WTC11 (cell line): ENCODE data around the gene NFATC1. TPM values are rescaled to one million over a fixed set of nuclear protein-coding genes. Genes with fewer than 3 reads are reported as not detected.

Experiments used
- ATAC-seq: fragments of 200-7000 bp; cut with Tn5 transposase; 2 replicates; pipeline ENCODE4 v1.10.0; 2021; ENCODE audit warnings: mild to moderate bottlenecking, moderate library complexity
- CTCF ChIA-PET: fragments of 300-600 bp; sonication (Branson Sonifier 250); formaldehyde crosslinking; loops from one replicate; lab custom pipeline; 2021; ENCODE audit warnings: antibody characterized with exemption; lab: Charles Lee
- POLR2A ChIA-PET: fragments of 350-600 bp; sonication (Branson Sonifier 250); formaldehyde crosslinking; loops from one replicate; lab custom pipeline; 2021; ENCODE audit warnings: antibody characterized with exemption; lab: Charles Lee
- DNase-seq: peaks from one replicate; pipeline ENCODE4 v3.0.0; 2021; ENCODE audit warnings: low spot score
- H3K27ac Mint-ChIP-seq: 2 replicates; pipeline ENCODE4 v1.8.0; 2021; ENCODE audit warnings: mixed read lengths
- H3K27me3 Mint-ChIP-seq: 2 replicates; pipeline ENCODE4 v1.8.0; 2021; ENCODE audit warnings: low read depth, mild to moderate bottlenecking, moderate library complexity, mixed read lengths
- H3K36me3 Mint-ChIP-seq: 2 replicates; pipeline ENCODE4 v1.8.0; 2021; ENCODE audit warnings: mixed read lengths
- H3K4me1 Mint-ChIP-seq: 2 replicates; pipeline ENCODE4 v1.8.0; 2022; ENCODE audit warnings: mixed read lengths
- H3K4me3 Mint-ChIP-seq: 2 replicates; pipeline ENCODE4 v1.8.0; 2021; ENCODE audit warnings: mild to moderate bottlenecking, moderate library complexity, mixed read lengths
- H3K9me3 Mint-ChIP-seq: 2 replicates; pipeline ENCODE4 v1.8.0; 2021; ENCODE audit warnings: mixed read lengths
- ESRRA ChIP-seq: sonication (generic); formaldehyde crosslinking; IDR thresholded peaks from 2 replicates; pipeline ENCODE4 v1.8.1; 2022; ENCODE audit warnings: mild to moderate bottlenecking, missing genetic modification reagents, borderline replicate concordance
- FOXK1 ChIP-seq: sonication (generic); formaldehyde crosslinking; IDR thresholded peaks from 2 replicates; pipeline ENCODE4 v1.8.0; 2022; ENCODE audit warnings: mild to moderate bottlenecking, moderate library complexity, missing genetic modification reagents
- JAZF1 ChIP-seq: fragments of 250-450 bp; sonication (Bioruptor Pico); IDR thresholded peaks from 2 replicates; pipeline ENCODE4 v1.9.0; 2021; ENCODE audit warnings: moderate library complexity, mild to moderate bottlenecking, inconsistent platforms
- RELA ChIP-seq: sonication (generic); formaldehyde crosslinking; IDR thresholded peaks from 2 replicates; pipeline ENCODE4 v1.8.1; 2022; ENCODE audit warnings: missing genetic modification reagents, mild to moderate bottlenecking, borderline replicate concordance
- SMAD3 ChIP-seq: sonication (generic); formaldehyde crosslinking; IDR thresholded peaks from 2 replicates; pipeline ENCODE4 v1.8.0; 2022; ENCODE audit warnings: missing genetic modification reagents, mild to moderate bottlenecking, borderline replicate concordance
- SOX15 ChIP-seq: fragments of 250-450 bp; sonication (Bioruptor Pico); IDR thresholded peaks from 2 replicates; pipeline ENCODE4 v1.9.0; 2021; ENCODE audit warnings: mild to moderate bottlenecking
- SP1 ChIP-seq: sonication (generic); formaldehyde crosslinking; conservative IDR thresholded peaks from 2 replicates; pipeline ENCODE4 v1.8.1; 2022; ENCODE audit warnings: missing genetic modification reagents
- TEAD4 ChIP-seq: sonication (generic); formaldehyde crosslinking; IDR thresholded peaks from 2 replicates; pipeline ENCODE4 v1.8.0; 2022; ENCODE audit warnings: mild to moderate bottlenecking, missing genetic modification reagents
- TP53 ChIP-seq: sonication (generic); formaldehyde crosslinking; IDR thresholded peaks from 2 replicates; pipeline ENCODE4 v1.8.1; 2023; ENCODE audit warnings: mild to moderate bottlenecking, missing genetic modification reagents
- ZBTB21 ChIP-seq: sonication (generic); formaldehyde crosslinking; IDR thresholded peaks from 2 replicates; pipeline ENCODE4 v1.8.1; 2023; ENCODE audit warnings: mild to moderate bottlenecking, missing genetic modification reagents, borderline replicate concordance
- ZNF263 ChIP-seq: sonication (generic); formaldehyde crosslinking; IDR thresholded peaks from 2 replicates; pipeline ENCODE4 v1.8.1; 2022; ENCODE audit warnings: low read depth, mild to moderate bottlenecking, moderate library complexity, missing genetic modification reagents
- ZNF416 ChIP-seq: fragments of 250-450 bp; sonication (Bioruptor Pico); IDR thresholded peaks from 2 replicates; pipeline ENCODE4 v1.9.0; 2021; ENCODE audit warnings: mild to moderate bottlenecking, inconsistent platforms
- ZNF423 ChIP-seq: fragments of 250-450 bp; sonication (Bioruptor Pico); IDR thresholded peaks from 2 replicates; pipeline ENCODE4 v2.1.2; 2022; ENCODE audit warnings: mild to moderate bottlenecking, moderate library complexity
- ZNF671 ChIP-seq: fragments of 250-450 bp; sonication (Bioruptor Pico); IDR thresholded peaks from 2 replicates; pipeline ENCODE4 v1.8.0; 2021; ENCODE audit warnings: mild to moderate bottlenecking
- total RNA-seq: library from RNA; stranded (reverse); gene quantifications from 3 replicates; pipeline ENCODE4 v1.2.3, GENCODE V29; 2021
- TF ChIP-seq, protein P1 (sequence below): sonication (generic); formaldehyde crosslinking; IDR thresholded peaks from 2 replicates; pipeline ENCODE4 v1.8.1; 2022; ENCODE audit warnings: mild to moderate bottlenecking, moderate library complexity, missing genetic modification reagents
- TF ChIP-seq, protein P2 (sequence below): sonication (generic); formaldehyde crosslinking; IDR thresholded peaks from 2 replicates; pipeline ENCODE4 v1.8.1; 2023; ENCODE audit warnings: mild to moderate bottlenecking, missing genetic modification reagents
- TF ChIP-seq, protein P3 (sequence below): sonication (generic); formaldehyde crosslinking; IDR thresholded peaks from 2 replicates; pipeline ENCODE4 v1.8.0; 2022; ENCODE audit warnings: missing genetic modification reagents
- TF ChIP-seq, protein P4 (sequence below): sonication (generic); formaldehyde crosslinking; IDR thresholded peaks from 2 replicates; pipeline ENCODE4 v1.8.1; 2022; ENCODE audit warnings: low read depth, mild to moderate bottlenecking, moderate library complexity, missing genetic modification reagents, borderline replicate concordance
- TF ChIP-seq, protein P5 (sequence below): sonication (generic); formaldehyde crosslinking; IDR thresholded peaks from 2 replicates; pipeline ENCODE4 v1.8.0; 2023; ENCODE audit warnings: missing genetic modification reagents
- TF ChIP-seq, protein P6 (sequence below): sonication (generic); formaldehyde crosslinking; conservative IDR thresholded peaks from 2 replicates; pipeline ENCODE4 v1.8.1; 2023; ENCODE audit warnings: mild to moderate bottlenecking, low read depth, missing genetic modification reagents, moderate library complexity
- TF ChIP-seq, protein P7 (sequence below): sonication (generic); formaldehyde crosslinking; IDR thresholded peaks from 2 replicates; pipeline ENCODE4 v1.8.0; 2022; ENCODE audit warnings: mild to moderate bottlenecking, missing genetic modification reagents
- TF ChIP-seq, protein P8 (sequence below): sonication (generic); formaldehyde crosslinking; IDR thresholded peaks from 2 replicates; pipeline ENCODE4 v1.8.1; 2022; ENCODE audit warnings: mild to moderate bottlenecking, missing genetic modification reagents, moderate library complexity, borderline replicate concordance

NFATC1 gene
- total RNA-seq, 1 experiment from 2014 or later, result 20.2 TPM

DNA sequence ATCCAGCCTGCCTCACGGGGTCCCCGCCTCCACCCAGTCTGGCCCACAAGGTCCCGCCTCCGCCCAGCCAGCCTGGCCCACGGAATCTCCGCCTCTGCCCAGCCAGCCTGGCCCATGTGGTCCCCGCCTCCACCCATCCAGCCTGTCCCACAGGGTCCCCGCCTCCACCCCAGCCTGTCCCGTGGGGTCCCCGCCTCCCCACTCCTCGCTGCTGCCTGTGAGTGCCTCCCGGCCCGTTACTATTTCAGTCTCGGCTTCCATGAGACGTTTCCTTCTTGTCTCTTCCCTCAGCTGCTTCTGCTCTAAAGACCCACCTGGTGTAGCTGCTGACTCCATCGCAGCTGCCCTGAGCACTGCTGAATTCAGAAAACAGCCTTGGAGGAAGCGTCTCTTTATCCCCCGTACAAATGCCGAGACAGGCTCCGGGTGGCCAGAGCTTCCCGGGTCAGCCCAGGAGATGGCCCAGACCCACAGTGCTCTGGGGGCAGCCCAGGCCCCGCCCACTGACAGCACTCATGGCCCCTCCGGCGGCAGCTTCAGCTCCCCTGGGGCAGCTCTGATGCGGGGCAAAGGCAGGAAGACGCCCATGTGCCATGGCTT is 69.8 kb downstream of the NFATC1 start:
- Mint-ChIP-seq H3K27ac (peak overlapping the region; percentile 84; the same call in 1 of the 2 replicates), H3K4me1 (peaks cover 15% of the 10 kb centered on the region), H3K9me3 (no peaks in the 10 kb centered on the region), H3K4me3 (peak overlapping the region; percentile 45; the same call in 1 of the 2 replicates)
- ATAC-seq, result peak; percentile 86
- ChIA-PET CTCF (interaction anchor here (0.9 to 1.2 kb wide), 4 partner anchors 22 to 87 kb away, joined by 3 to 4 read pairs (median 3); no protein-coding TSS in a partner anchor), POLR2A (no interaction called here)
- TF ChIP-seq ZNF671 (no peak), ESRRA (CRISPR knock-in tag) (no peak), SP1 (CRISPR knock-in tag) (peak; percentile 35)
- TF ChIP-seq, protein P1, sequence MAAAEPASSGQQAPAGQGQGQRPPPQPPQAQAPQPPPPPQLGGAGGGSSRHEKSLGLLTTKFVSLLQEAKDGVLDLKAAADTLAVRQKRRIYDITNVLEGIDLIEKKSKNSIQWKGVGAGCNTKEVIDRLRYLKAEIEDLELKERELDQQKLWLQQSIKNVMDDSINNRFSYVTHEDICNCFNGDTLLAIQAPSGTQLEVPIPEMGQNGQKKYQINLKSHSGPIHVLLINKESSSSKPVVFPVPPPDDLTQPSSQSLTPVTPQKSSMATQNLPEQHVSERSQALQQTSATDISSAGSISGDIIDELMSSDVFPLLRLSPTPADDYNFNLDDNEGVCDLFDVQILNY (CRISPR knock-in tag), result 0 out of 2 replicates have a peak, but pooled peaks have one; percentile 24
- TF ChIP-seq, all 79 proteins: peak for 2
- DNase-seq, result peak; percentile 55
- H3K27me3 Mint-ChIP-seq, result no peaks in the 10 kb centered on the region
- H3K36me3 Mint-ChIP-seq, result peaks cover 5% of the 10 kb centered on the region; the same call in 1 of the 2 replicates

DNA sequence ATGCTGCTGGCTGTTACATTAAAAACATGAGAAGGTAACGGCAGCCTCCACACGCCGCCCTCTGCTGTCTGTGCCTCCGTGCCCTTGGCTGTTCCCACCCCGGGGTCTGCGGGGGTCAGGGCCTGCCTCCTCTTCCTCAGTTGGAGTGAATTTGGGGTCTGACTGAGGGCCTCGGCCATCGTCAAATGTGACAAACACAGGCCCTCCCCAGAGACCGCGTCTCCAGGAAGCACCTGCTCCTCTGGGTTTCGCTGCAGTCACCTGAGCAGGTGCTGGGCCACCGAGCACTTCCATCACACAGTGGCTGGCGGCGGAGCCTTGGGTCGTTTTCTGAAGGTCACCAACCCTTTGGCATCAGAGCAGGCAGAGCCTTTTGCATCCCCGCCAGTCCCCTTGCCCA is 70.9 kb downstream of the NFATC1 start:
- TF ChIP-seq, protein P2, sequence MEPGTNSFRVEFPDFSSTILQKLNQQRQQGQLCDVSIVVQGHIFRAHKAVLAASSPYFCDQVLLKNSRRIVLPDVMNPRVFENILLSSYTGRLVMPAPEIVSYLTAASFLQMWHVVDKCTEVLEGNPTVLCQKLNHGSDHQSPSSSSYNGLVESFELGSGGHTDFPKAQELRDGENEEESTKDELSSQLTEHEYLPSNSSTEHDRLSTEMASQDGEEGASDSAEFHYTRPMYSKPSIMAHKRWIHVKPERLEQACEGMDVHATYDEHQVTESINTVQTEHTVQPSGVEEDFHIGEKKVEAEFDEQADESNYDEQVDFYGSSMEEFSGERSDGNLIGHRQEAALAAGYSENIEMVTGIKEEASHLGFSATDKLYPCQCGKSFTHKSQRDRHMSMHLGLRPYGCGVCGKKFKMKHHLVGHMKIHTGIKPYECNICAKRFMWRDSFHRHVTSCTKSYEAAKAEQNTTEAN (CRISPR knock-in tag), result no peak
- TF ChIP-seq, protein P3, sequence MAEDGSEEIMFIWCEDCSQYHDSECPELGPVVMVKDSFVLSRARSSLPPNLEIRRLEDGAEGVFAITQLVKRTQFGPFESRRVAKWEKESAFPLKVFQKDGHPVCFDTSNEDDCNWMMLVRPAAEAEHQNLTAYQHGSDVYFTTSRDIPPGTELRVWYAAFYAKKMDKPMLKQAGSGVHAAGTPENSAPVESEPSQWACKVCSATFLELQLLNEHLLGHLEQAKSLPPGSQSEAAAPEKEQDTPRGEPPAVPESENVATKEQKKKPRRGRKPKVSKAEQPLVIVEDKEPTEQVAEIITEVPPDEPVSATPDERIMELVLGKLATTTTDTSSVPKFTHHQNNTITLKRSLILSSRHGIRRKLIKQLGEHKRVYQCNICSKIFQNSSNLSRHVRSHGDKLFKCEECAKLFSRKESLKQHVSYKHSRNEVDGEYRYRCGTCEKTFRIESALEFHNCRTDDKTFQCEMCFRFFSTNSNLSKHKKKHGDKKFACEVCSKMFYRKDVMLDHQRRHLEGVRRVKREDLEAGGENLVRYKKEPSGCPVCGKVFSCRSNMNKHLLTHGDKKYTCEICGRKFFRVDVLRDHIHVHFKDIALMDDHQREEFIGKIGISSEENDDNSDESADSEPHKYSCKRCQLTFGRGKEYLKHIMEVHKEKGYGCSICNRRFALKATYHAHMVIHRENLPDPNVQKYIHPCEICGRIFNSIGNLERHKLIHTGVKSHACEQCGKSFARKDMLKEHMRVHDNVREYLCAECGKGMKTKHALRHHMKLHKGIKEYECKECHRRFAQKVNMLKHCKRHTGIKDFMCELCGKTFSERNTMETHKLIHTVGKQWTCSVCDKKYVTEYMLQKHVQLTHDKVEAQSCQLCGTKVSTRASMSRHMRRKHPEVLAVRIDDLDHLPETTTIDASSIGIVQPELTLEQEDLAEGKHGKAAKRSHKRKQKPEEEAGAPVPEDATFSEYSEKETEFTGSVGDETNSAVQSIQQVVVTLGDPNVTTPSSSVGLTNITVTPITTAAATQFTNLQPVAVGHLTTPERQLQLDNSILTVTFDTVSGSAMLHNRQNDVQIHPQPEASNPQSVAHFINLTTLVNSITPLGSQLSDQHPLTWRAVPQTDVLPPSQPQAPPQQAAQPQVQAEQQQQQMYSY, result no peak
- TF ChIP-seq, protein P4, sequence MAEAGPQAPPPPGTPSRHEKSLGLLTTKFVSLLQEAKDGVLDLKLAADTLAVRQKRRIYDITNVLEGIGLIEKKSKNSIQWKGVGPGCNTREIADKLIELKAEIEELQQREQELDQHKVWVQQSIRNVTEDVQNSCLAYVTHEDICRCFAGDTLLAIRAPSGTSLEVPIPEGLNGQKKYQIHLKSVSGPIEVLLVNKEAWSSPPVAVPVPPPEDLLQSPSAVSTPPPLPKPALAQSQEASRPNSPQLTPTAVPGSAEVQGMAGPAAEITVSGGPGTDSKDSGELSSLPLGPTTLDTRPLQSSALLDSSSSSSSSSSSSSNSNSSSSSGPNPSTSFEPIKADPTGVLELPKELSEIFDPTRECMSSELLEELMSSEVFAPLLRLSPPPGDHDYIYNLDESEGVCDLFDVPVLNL (CRISPR knock-in tag), result no peak
- TF ChIP-seq ZBTB21 (no peak), SOX15 (CRISPR knock-in tag) (no peak), ZNF416 (no peak), ZNF263 (CRISPR knock-in tag) (no peak), ZNF423 (CRISPR knock-in tag) (no peak), TP53 (CRISPR knock-in tag) (no peak), TEAD4 (CRISPR knock-in tag) (no peak), RELA (CRISPR knock-in tag) (no peak), FOXK1 (no peak), JAZF1 (CRISPR knock-in tag) (no peak), SMAD3 (CRISPR knock-in tag) (no peak)
- TF ChIP-seq, protein P5, sequence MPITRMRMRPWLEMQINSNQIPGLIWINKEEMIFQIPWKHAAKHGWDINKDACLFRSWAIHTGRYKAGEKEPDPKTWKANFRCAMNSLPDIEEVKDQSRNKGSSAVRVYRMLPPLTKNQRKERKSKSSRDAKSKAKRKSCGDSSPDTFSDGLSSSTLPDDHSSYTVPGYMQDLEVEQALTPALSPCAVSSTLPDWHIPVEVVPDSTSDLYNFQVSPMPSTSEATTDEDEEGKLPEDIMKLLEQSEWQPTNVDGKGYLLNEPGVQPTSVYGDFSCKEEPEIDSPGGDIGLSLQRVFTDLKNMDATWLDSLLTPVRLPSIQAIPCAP (CRISPR knock-in tag), result no peak
- TF ChIP-seq, protein P6, sequence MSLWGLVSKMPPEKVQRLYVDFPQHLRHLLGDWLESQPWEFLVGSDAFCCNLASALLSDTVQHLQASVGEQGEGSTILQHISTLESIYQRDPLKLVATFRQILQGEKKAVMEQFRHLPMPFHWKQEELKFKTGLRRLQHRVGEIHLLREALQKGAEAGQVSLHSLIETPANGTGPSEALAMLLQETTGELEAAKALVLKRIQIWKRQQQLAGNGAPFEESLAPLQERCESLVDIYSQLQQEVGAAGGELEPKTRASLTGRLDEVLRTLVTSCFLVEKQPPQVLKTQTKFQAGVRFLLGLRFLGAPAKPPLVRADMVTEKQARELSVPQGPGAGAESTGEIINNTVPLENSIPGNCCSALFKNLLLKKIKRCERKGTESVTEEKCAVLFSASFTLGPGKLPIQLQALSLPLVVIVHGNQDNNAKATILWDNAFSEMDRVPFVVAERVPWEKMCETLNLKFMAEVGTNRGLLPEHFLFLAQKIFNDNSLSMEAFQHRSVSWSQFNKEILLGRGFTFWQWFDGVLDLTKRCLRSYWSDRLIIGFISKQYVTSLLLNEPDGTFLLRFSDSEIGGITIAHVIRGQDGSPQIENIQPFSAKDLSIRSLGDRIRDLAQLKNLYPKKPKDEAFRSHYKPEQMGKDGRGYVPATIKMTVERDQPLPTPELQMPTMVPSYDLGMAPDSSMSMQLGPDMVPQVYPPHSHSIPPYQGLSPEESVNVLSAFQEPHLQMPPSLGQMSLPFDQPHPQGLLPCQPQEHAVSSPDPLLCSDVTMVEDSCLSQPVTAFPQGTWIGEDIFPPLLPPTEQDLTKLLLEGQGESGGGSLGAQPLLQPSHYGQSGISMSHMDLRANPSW, result no peak
- TF ChIP-seq, protein P7, sequence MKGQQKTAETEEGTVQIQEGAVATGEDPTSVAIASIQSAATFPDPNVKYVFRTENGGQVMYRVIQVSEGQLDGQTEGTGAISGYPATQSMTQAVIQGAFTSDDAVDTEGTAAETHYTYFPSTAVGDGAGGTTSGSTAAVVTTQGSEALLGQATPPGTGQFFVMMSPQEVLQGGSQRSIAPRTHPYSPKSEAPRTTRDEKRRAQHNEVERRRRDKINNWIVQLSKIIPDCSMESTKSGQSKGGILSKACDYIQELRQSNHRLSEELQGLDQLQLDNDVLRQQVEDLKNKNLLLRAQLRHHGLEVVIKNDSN (CRISPR knock-in tag), result no peak
- TF ChIP-seq, protein P8, sequence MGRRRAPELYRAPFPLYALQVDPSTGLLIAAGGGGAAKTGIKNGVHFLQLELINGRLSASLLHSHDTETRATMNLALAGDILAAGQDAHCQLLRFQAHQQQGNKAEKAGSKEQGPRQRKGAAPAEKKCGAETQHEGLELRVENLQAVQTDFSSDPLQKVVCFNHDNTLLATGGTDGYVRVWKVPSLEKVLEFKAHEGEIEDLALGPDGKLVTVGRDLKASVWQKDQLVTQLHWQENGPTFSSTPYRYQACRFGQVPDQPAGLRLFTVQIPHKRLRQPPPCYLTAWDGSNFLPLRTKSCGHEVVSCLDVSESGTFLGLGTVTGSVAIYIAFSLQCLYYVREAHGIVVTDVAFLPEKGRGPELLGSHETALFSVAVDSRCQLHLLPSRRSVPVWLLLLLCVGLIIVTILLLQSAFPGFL (CRISPR knock-in tag), result no peak
- TF ChIP-seq, all 79 proteins: peak for 0
- POLR2A ChIA-PET, result no interaction called here
- no peak overlapping the region for H3K27ac Mint-ChIP-seq
- no peak overlapping the region for H3K4me3 Mint-ChIP-seq
- H3K4me1 Mint-ChIP-seq, result peaks cover 11% of the 10 kb centered on the region
- CTCF ChIA-PET, result no interaction called here
- DNase-seq (no peak), ATAC-seq (no peak)
- no peaks in the 10 kb centered on the region for H3K27me3 Mint-ChIP-seq
- H3K36me3 Mint-ChIP-seq, result peaks cover 5% of the 10 kb centered on the region; the same call in 1 of the 2 replicates
- H3K9me3 Mint-ChIP-seq, result no peaks in the 10 kb centered on the region
